Upper lobe of left lung (tissue), 6 donors: ENCODE data around the gene RIPK4. TPM values are rescaled to one million over a fixed set of nuclear protein-coding genes. Genes with fewer than 3 reads are reported as not detected.

ENCODE experiments used
- ATAC-seq, 2 donors: fragments of 200-7000 bp; cut with Tn5 transposase; one replicate each; pipeline ENCODE4 v1.9.1; 2022; ENCODE audit warnings: mild to moderate bottlenecking in 2 of 2, moderate library complexity in 2 of 2; ENCODE audit not compliant: low FRiP score in 2 of 2
- DNase-seq, 2 donors: peaks; one replicate each; pipeline ENCODE4 v3.0.0-alpha.2; 2019 to 2020
- H3K27ac ChIP-seq, 4 donors: fragments of 200-600 bp; sonication (generic); one replicate each; pipeline ENCODE4 v1.5.1; 2016 to 2019
- H3K27me3 ChIP-seq, 4 donors: fragments of 200-600 bp; sonication (generic); one replicate each; pipeline ENCODE4 v1.5.1; 2017 to 2019
- H3K36me3 ChIP-seq, 4 donors: fragments of 200-600 bp; sonication (generic); one replicate each; pipeline ENCODE4 v1.5.1; 2016 to 2019
- H3K4me1 ChIP-seq, 4 donors: fragments of 200-600 bp; sonication (generic); one replicate each; pipeline ENCODE4 v1.5.1; 2018 to 2019
- H3K4me3 ChIP-seq, 4 donors: fragments of 200-600 bp; sonication (generic); one replicate each; pipeline ENCODE4 v1.5.1; 2017 to 2019; ENCODE audit warnings: mild to moderate bottlenecking in 2 of 4, moderate library complexity in 1 of 4
- H3K9me3 ChIP-seq, 4 donors: fragments of 200-600 bp; sonication (generic); one replicate each; pipeline ENCODE4 v1.5.1; 2018 to 2019
- EP300 ChIP-seq, 4 donors: sonication (generic); formaldehyde crosslinking; IDR thresholded peaks; one replicate each; pipeline ENCODE4 v1.5.1; 2017; ENCODE audit warnings: antibody characterized with exemption in 4 of 4, control low read depth in 2 of 4
- POLR2A ChIP-seq, 4 donors: fragments of 450-650 bp; IDR thresholded peaks; one replicate each; pipeline ENCODE4 v1.5.1; 2016 to 2017; ENCODE audit warnings: antibody characterized with exemption in 4 of 4, mild to moderate bottlenecking in 2 of 4
- POLR2AphosphoS5 ChIP-seq, 2 donors: sonication (generic); formaldehyde crosslinking; IDR thresholded peaks; one replicate each; pipeline ENCODE4 v1.5.1; 2017; ENCODE audit warnings: antibody characterized with exemption in 2 of 2
- WGBS, 2 donors: methylation state at CpG; one replicate each; pipeline ENCODE4 v1.1.5; 2017 to 2018; 5-methylcytosine and 5-hydroxymethylcytosine counted together
- total RNA-seq, 6 donors: library from RNA; depleted of rRNA in 4 of 6; stranded (reverse); fragments of >200 nt in 4 of 6; gene quantifications; one replicate each; pipeline versions ENCODE4 v1.1.0 to v1.2.1, GENCODE V29; 2016 to 2021
- TF ChIP-seq, protein P1 (sequence below), 6 experiments: fragments of 450-650 bp in 4 of 6; fragments of 200-600 bp in 2 of 6; sonication (generic) in 2 of 6; IDR thresholded peaks; one replicate each; pipeline ENCODE4 v1.5.1; 2016 to 2019; ENCODE audit warnings: antibody characterized with exemption in 6 of 6
- donor health status: DM: no; HTN: no; CAD: no; lungs with moderate emphysema.
- donor health status: DM: no; HTN: yes; CAD: no; lungs with severe emphysema.

The RIPK4 gene
- total RNA-seq, 6 donors from 2014 or later = 6.3 to 18.6 (median 14.9) TPM

DNA sequence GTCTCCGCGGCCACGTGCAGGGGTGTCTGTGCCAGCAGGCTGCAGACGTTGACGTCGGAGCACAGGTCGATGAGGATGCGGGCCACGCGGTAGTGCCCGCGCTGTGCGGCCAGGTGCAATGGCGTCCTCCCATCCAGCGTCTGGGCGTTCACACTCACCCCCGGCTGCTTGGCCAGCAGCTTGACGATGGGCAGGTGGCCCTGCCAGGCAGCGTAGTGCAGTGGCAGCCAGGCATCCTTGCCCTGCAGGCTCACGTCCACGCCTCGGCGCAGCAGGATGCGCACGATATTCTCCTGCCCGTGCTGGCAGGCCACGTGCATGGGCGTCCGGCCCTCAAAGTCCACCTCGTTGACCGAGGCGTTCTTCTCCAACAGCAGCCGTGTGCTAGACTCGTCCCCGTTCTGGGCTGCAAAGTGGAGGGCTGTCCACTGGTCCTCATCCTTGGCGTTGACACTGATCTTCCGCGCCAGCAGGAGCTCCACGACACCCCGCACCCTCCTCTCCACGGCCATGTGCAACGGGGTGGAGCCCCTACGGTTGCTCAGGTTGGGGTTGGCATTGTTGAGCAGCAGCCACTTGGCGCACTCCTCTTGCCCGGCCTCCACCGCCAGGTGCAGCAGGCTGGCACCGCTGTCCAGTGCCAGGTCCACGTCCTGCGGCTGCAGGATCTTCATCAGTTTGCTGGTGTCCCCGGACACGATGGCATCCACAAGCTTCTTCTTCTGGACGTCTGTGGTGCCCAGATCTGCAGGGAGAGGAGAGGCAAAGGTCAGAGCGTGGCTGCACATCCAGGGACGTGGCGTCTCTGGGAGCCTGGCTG, 25.4 kb downstream of the RIPK4 start:
- no peaks in the 10 kb centered on the region for H3K4me1 ChIP-seq
- peaks cover 0 to 45% (median 22%) of the 10 kb centered on the region in 4 donors for H3K36me3 ChIP-seq
- TF ChIP-seq POLR2A (IDR thresholded peaks at IDR 0.05) = no peak
- no peak for TF ChIP-seq EP300 (IDR thresholded peaks at IDR 0.05)
- TF ChIP-seq, protein P1, sequence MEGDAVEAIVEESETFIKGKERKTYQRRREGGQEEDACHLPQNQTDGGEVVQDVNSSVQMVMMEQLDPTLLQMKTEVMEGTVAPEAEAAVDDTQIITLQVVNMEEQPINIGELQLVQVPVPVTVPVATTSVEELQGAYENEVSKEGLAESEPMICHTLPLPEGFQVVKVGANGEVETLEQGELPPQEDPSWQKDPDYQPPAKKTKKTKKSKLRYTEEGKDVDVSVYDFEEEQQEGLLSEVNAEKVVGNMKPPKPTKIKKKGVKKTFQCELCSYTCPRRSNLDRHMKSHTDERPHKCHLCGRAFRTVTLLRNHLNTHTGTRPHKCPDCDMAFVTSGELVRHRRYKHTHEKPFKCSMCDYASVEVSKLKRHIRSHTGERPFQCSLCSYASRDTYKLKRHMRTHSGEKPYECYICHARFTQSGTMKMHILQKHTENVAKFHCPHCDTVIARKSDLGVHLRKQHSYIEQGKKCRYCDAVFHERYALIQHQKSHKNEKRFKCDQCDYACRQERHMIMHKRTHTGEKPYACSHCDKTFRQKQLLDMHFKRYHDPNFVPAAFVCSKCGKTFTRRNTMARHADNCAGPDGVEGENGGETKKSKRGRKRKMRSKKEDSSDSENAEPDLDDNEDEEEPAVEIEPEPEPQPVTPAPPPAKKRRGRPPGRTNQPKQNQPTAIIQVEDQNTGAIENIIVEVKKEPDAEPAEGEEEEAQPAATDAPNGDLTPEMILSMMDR (IDR thresholded peaks at IDR 0.05) = no peak
- TF ChIP-seq POLR2AphosphoS5 (IDR thresholded peaks at IDR 0.05) = no peak
- WGBS, 2 donors = 93 to 94% methylated on average over 32 to 54 of the region's 55 CpGs
- no peak overlapping the region for H3K4me3 ChIP-seq
- H3K27me3 ChIP-seq = no peaks in the 10 kb centered on the region
- ATAC-seq (no peak), DNase-seq (peak in 1 of 2 donors; percentile 60)
- peaks cover 0 to 4% (median 0%) of the 10 kb centered on the region in 4 donors for H3K9me3 ChIP-seq
- no peak overlapping the region for H3K27ac ChIP-seq

DNA sequence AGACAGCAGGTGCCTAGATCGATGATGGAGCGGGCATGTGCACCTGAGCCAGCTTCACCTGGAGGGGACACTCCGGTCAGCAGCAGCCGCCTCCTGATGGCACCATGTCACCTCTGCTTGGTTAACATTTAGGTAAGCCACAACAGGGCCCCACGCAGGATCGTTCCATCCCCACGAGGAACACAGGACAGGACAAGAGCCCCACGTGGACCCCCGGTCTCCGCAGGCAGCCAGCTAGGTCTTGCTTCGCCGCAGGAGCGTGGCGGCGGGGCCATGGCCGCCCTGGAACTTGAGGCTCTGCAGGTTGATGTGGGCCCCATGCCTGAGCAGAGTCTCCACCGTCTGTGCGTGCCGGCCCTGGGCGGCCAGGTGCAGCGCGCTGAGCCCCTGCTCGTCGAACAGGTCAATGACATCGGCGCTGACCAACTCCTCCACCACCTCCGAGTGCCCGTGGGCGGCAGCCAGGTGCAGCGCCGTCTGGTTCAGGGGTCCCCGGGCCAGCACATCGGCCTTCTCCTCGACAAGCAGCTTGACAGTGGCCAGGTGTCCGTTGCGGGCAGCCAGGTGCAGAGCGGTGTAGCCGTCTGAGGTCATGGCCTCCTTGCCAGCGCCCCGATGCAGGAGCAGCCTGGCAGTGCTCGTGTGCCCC, 26.1 kb downstream of the RIPK4 start:
- Histone ChIP-seq H3K4me1 (no peaks in the 10 kb centered on the region), H3K27me3 (no peaks in the 10 kb centered on the region), H3K4me3 (no peak overlapping the region), H3K9me3 (peaks cover 0 to 4% (median 0%) of the 10 kb centered on the region in 4 donors), H3K36me3 (peaks cover 0 to 42% (median 22%) of the 10 kb centered on the region in 4 donors), H3K27ac (no peak overlapping the region)
- no peak for TF ChIP-seq POLR2AphosphoS5 (IDR thresholded peaks at IDR 0.05)
- TF ChIP-seq EP300 (IDR thresholded peaks at IDR 0.05) = no peak
- TF ChIP-seq, protein P1 (IDR thresholded peaks at IDR 0.05) = no peak
- TF ChIP-seq POLR2A (IDR thresholded peaks at IDR 0.05) = no peak
- ATAC-seq (no peak), DNase-seq (peak in 1 of 2 donors; percentile 84)
- 94 to 100% methylated on average over 6 to 32 of the region's 41 CpGs for WGBS, 2 donors

DNA sequence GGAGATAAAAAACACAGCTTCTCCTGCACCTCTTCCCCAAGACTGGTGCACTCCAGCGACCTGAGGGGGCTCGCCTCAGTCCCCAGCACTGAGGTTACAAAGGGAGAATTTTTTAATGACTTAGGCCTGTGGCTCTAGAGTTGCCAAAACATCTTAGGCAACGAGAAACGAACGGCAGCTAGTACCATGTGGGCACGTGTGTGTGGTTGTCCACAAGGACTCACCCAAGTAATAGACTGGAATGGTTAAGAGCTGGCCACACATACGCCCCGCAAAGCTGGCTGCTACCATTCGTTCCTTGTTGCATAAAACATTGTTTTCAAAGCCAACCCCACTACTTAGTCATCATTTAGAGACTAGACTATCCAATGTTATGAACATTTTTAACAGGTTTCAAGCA, 26.9 kb downstream of the RIPK4 start:
- ATAC-seq = no peak
- no peak for DNase-seq
- H3K9me3 ChIP-seq = peaks cover 0 to 4% (median 0%) of the 10 kb centered on the region in 4 donors
- no peak overlapping the region for H3K4me3 ChIP-seq
- H3K27ac ChIP-seq = no peak overlapping the region
- peaks cover 0 to 34% (median 19%) of the 10 kb centered on the region in 4 donors for H3K36me3 ChIP-seq
- TF ChIP-seq EP300 (IDR thresholded peaks at IDR 0.05) (no peak), POLR2AphosphoS5 (IDR thresholded peaks at IDR 0.05) (no peak), POLR2A (IDR thresholded peaks at IDR 0.05) (no peak)
- TF ChIP-seq, protein P1 (IDR thresholded peaks at IDR 0.05) = no peak
- no peaks in the 10 kb centered on the region for H3K27me3 ChIP-seq
- WGBS, 2 donors = 75 to 85% methylated on average over 7 to 9 of the region's 9 CpGs
- H3K4me1 ChIP-seq = no peaks in the 10 kb centered on the region

DNA sequence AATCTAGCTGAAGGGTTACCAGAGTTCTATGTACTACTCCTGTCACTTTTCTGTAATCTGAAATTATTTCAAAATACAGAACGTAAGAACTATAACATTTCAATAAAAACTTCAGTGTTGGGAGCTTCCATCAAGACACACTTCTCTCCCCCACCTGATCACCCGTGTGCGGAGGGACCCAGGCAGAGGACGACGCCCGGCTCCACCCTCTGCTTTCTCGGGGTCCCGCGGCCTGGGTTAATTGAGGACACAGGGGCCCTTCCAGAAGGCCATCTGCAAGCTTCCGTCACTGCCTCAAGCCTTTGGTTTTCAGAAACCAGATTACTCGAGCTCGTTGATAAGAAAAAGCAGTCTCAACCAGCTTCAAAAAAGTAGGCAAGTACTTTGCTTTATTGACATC, 27.8 kb downstream of the RIPK4 start:
- Histone ChIP-seq H3K4me1 (no peaks in the 10 kb centered on the region), H3K27ac (no peak overlapping the region), H3K4me3 (no peak overlapping the region), H3K9me3 (peaks cover 0 to 4% (median 0%) of the 10 kb centered on the region in 4 donors), H3K27me3 (no peaks in the 10 kb centered on the region), H3K36me3 (peaks cover 0 to 33% (median 19%) of the 10 kb centered on the region in 4 donors)
- TF ChIP-seq POLR2A (IDR thresholded peaks at IDR 0.05) (no peak), EP300 (IDR thresholded peaks at IDR 0.05) (no peak), POLR2AphosphoS5 (IDR thresholded peaks at IDR 0.05) (no peak)
- TF ChIP-seq, protein P1 (IDR thresholded peaks at IDR 0.05) = no peak
- no peak for ATAC-seq
- DNase-seq = peak in 1 of 2 donors; percentile 38
- 89% methylated on average over 12 of the region's 12 CpGs for WGBS, 2 donors
